Amniotic stem cell (primary cell): ENCODE measurements around the gene LNPEP.
"Not testable (repeated sequence)": the region's sequence is repeated elsewhere in the genome, so short reads cannot be mapped to it uniquely, and the experiment has no call there.

Experiments used
- DNase-seq: peaks from one replicate; lab custom pipeline; 2025; lab: John Stamatoyannopoulos, UW

Gene LNPEP

DNA sequence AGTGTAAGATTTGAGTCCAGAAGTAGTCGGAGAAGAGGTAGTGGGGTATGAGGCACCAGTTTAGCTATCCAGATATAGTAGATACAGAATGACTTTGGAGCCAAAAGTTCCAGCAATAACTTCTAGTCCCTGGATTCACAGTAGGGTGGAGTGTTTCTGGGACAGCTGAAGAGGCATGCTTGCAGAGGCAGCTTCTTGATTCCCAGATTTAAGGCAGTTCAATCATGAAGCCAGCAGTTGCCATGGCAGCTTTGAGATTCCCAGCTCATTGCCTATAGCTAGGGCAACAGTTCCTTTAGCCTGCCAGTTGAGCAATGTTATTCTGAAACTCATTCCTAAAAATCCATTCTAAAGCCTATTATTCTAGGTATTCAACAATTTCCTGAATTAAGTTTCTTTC is 127.4 kb downstream of the LNPEP start:
- no peak for DNase-seq

DNA sequence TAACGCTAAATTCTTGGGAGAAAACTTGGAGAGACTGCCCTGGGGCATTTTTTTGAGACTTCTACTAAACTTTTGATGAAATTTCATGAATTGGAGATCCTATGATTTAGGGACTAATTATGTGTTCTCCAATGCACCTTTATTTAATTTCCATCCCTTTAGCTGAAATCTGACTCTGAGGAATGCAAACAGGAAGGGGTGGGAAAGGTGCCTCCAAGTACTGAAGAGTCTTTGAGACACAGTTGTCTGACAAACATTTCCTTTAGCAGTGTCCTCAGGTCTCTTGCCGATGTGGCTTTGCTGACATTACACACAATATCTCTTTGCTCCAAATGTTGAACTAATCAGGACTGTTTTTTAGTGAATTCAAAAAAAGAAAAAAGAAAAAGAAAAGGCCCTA is 129.6 kb downstream of the LNPEP start:
- no peak for DNase-seq

- DNase-seq: no peak
These were observed 131.5 kb downstream of the LNPEP start for GRCh38 chr5:97067296-97067850.

GRCh38 chr5:97070234-97070633 is 134.4 kb downstream of the LNPEP start:
- DNase-seq: no peak

DNA sequence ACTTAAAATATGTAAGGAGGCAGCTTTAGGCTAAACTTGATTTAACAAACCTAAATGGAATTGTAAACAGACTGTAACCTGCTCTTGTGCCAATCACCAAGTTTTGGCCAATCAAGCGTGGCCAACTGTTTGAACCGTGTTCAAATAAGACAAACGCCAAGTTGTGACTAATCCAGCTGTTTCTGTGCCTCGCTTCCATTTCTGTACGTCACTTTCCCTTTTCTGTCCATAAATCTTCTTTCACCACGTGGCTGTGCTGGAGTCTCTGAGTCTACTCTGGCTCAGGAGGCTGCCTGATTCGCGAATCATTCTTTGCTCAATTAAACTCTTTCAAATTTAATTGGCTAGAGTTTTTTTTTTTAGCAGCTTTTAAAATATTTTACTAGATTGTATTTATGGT is 135.2 kb downstream of the LNPEP start:
- DNase-seq: no peak

- no peak for DNase-seq
These were observed 136.1 kb downstream of the LNPEP start for GRCh38 chr5:97071993-97072392.

DNA sequence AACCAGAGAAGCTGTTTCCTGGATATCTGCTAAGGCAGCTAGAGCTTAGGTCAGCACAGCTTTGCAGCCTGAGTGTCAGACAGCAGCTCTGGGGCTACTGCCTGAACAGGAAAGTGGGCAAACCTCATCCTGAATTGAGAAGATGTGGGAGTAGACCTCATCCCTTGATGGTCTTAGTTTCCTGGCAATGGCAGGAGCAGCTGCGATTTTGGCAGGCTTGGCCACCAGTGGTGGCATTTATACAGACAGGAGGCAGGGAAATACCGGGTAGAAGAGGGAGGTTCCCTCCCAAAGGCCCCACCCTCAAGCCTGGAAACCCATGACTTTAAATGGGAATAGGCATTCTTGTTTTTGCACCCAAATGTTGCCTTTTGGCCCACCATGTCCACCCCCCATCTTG is 136.8 kb downstream of the LNPEP start:
- DNase-seq: no peak

DNA sequence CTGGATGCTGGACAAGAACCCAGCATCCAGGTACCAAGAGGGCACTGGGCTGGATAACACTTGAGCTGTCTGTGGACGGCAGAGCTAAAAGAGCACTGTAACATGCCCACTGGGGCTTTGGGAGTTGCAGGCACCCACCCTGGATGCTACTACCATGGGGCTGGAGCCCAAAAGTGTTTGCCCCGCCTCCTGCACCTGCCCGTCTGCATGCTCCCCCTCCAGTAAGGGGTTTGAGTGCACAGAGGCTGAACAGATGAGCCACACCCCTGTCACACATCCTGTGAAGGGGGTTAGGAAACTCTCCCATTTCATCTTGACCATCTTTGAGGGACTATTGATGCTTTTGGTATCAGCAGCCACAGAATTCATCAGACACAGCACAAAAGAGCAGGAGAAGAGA is 137.5 kb downstream of the LNPEP start:
- DNase-seq: no peak

GRCh38 chr5:97074859-97075489 is 139.1 kb downstream of the LNPEP start:
- no peak for DNase-seq

GRCh38 chr5:97075649-97076048 is 139.8 kb downstream of the LNPEP start:
- DNase-seq: no peak

GRCh38 chr5:97076098-97076497 is 140.2 kb downstream of the LNPEP start:
- no peak for DNase-seq

DNA sequence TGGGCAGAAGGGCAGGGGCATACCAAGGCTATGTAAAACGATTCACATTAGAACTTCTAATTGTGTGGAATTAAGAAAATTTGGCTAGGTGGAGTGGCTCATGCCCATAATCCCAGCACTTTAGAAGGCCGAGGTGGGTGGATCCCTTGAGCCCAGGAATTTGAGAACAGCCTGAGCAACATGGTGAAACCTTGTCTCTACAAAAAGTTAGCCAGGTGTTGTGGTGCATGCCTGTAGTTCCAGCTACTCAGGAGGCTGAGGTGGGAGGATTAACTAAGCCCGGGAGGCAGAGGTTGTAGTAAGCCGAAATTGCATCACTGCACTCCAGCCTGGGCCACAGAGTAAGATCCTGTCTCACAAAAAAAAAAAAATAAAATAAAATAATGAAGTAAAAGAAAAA is 141.4 kb downstream of the LNPEP start:
- no peak for DNase-seq

DNA sequence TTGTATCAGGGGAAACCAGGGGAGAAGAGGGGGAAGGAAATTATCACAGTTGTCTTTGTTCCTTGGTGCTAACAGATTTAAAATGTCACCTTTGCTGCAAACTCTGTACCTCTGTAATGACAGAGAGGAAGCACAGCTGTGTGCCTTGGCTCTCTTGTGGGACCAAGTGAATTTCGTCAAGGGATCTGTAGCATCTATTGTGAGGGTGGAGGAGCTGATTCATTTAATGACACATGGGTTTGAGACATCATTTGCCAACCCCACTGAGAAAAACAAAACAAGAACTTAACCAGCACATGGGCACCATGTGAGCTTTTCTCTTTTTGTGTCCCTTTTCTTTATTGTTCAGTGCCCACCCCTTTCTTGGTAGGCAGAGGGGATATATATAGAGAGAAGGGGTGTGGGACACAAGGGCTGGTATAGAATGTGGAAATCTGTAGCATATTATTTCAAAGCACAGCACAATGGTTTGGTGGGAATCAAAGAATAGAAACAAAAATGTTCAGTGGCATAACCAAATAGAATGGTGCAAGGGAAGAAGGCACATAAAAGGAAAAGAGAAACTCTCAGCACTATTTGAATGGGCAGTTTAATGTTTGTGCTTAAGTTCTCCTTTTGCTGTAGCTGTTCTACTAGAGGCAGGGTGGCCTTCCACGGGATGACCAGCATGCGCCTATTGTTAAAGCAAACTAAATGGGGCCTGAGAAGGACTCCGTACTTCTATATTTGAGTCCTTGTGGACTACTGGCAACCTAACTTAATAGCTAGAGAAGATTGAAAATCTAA is 143.3 kb downstream of the LNPEP start:
- no peak for DNase-seq

DNA sequence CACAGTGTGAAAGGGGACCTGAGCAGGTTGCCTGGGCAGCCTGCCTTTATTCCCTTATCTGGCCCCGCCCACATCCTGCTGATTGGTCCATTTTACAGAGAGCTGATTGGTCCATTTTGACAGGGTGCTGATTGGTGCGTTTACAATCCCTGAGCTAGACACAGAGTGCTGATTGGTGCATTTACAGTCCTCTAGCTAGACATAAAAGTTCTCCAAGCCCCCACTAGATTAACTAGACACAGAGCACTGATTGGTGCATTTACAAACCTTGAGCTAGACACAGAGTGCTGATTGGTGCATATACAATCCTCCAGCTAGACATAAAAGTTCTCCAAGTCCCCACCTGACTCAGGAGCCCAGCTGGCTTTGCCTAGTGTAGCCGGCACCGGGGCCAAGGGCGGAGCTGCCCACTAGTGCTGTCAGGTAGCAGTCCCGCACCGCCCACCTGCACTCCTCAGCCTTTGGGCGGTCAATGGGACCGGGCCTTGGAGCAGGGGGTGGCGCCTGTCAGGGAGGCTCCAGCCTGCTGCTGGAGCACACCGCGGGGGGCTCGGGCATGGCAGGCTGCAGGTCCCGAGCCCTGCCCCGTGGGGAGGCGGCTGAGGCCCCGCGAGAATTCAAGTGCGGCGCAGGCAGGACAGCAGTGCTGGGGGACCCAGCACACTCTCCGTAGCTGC is 149.0 kb downstream of the LNPEP start:
- DNase-seq: not testable (repeated sequence)

GRCh38 chr5:97085459-97086181 is 149.7 kb downstream of the LNPEP start:
- DNase-seq: no peak
